H1 (cell line): ENCODE measurements around the gene ASIC2. TPM values are rescaled to one million over a fixed set of nuclear protein-coding genes. Genes with fewer than 3 reads are reported as not detected.

Experiments
- BRCA1 ChIP-seq: IDR thresholded peaks from 2 replicates; pipeline ENCODE4 v1.6.1; 2012; ENCODE audit warnings: low read depth, low read length, improper control_type of control experiment
- CBX5 ChIP-seq: fragments of 300-800, 300-1000 bp; sonication (generic); IDR thresholded peaks from 2 replicates; pipeline ENCODE4 v1.7.1; 2016; ENCODE audit warnings: antibody characterized with exemption, low read length, low read depth
- E2F6 ChIP-seq: IDR thresholded peaks from 2 replicates; pipeline ENCODE4 v1.6.1; 2012; ENCODE audit warnings: inconsistent platforms
- TAF1 ChIP-seq: IDR thresholded peaks from 2 replicates; pipeline ENCODE4 v1.6.1; 2011; ENCODE audit warnings: mild to moderate bottlenecking, low read depth, low read length
- polyA plus RNA-seq, 7 experiments: library from polyadenylated mRNA; depleted of rRNA in 3 of 7; stranded (reverse) in 5 of 7; unstranded in 2 of 7; fragments of >200 nt in 5 of 7; fragments of 200-250 nt in 2 of 7; gene quantifications; 1 replicate in 5 of 7; 2 replicates in 1 of 7; 4 replicates in 1 of 7; pipeline versions ENCODE4 v1.2.1 to v1.2.3, GENCODE V29; 2011 to 2013; ENCODE audit warnings: missing spikeins in 2 of 7, mixed read lengths in 2 of 7
- total RNA-seq: library from RNA; stranded (reverse); fragmentation: NEBNext Ultra II Directional; extraction: Animal tissue kit (Norgen Biotek cat#: 25700); gene quantifications from 2 replicates; pipeline ENCODE4 v1.2.1, GENCODE V29; 2021

The ASIC2 gene
- total and polyA plus RNA-seq, 2 of the 8 experiments (the other 6 are each of a cell fraction or from before 2014, with no cell fraction given): 0.86 to 1.2 TPM

- TF ChIP-seq E2F6 (no peak), BRCA1 (no peak), TAF1 (no peak), CBX5 (no peak)
Measured at GRCh38 chr17:33056399-33057146, 236.5 kb downstream of the ASIC2 start (continued).
